Keratinocyte (primary cell): ENCODE results near the gene HELT. TPM values are rescaled to one million over a fixed set of nuclear protein-coding genes. Genes with fewer than 3 reads are reported as not detected.
A peak's percentile ranks its signal among the peaks of the same experiment; 100 is the strongest.

Source experiments
- DNase-seq: peaks from one replicate; pipeline ENCODE4 v3.0.0-alpha.2; 2011; ENCODE audit warnings: low read depth, missing footprints, low spot score
- FAIRE-seq: peaks from 2 replicates; lab custom pipeline; 2011; peaks lifted over from hg19 to GRCh38; lab: Jason Lieb, UNC
- H2AFZ ChIP-seq: 2 replicates; pipeline ENCODE4 v1.6.0; 2012; ENCODE audit warnings: low read length, control low read depth, inconsistent platforms; ENCODE audit not compliant: control insufficient read depth
- H3K27ac ChIP-seq: 2 replicates; pipeline ENCODE4 v1.5.1; 2011; ENCODE audit warnings: low read length; ENCODE audit not compliant: control insufficient read depth, insufficient read depth
- H3K27me3 ChIP-seq: 3 replicates; pipeline ENCODE4 v1.6.0; 2011; ENCODE audit warnings: low read length; ENCODE audit not compliant: control insufficient read depth, insufficient read depth; ENCODE audit errors: extremely low read depth
- H3K36me3 ChIP-seq, 2 experiments: 2 replicates in 1 of 2; 3 replicates in 1 of 2; pipeline ENCODE4 v1.5.1; 2011; ENCODE audit warnings: low read length in 2 of 2, mild to moderate bottlenecking in 1 of 2; ENCODE audit not compliant: control insufficient read depth in 2 of 2, insufficient read depth in 2 of 2; ENCODE audit errors: extremely low read depth in 1 of 2
- H3K4me1 ChIP-seq: 3 replicates; pipeline ENCODE4 v1.5.1; 2011; ENCODE audit warnings: low read length; ENCODE audit not compliant: control insufficient read depth, insufficient read depth; ENCODE audit errors: extremely low read depth
- H3K4me2 ChIP-seq: 3 replicates; pipeline ENCODE4 v1.6.0; 2011; ENCODE audit warnings: low read depth, low read length; ENCODE audit not compliant: control insufficient read depth, insufficient read depth; ENCODE audit errors: extremely low read depth
- H3K4me3 ChIP-seq, 3 experiments: fragments of 200-600 bp in 1 of 3; sonication (generic) in 1 of 3; 2 replicates in 2 of 3; 3 replicates in 1 of 3; pipeline ENCODE4 v1.5.1; 2011 to 2016; ENCODE audit warnings: low read length in 3 of 3, mild to moderate bottlenecking in 3 of 3, control low read depth in 2 of 3, inconsistent platforms in 1 of 3, low read depth in 1 of 3, mixed read lengths in 1 of 3, mixed run types in 1 of 3, moderate library complexity in 1 of 3; ENCODE audit not compliant: control insufficient read depth in 2 of 3, insufficient read depth in 2 of 3; ENCODE audit errors: extremely low read depth in 1 of 3
- H3K79me2 ChIP-seq: 2 replicates; pipeline ENCODE4 v1.6.0; 2012; ENCODE audit warnings: low read length; ENCODE audit not compliant: control insufficient read depth, insufficient read depth
- H3K9ac ChIP-seq: 3 replicates; pipeline ENCODE4 v1.6.0; 2011; ENCODE audit warnings: low read length; ENCODE audit not compliant: control insufficient read depth, insufficient read depth; ENCODE audit errors: extremely low read depth
- H3K9me1 ChIP-seq: 3 replicates; pipeline ENCODE4 v1.6.0; 2011; ENCODE audit warnings: low read length; ENCODE audit not compliant: control insufficient read depth, insufficient read depth; ENCODE audit errors: extremely low read depth
- H3K9me3 ChIP-seq: 2 replicates; pipeline ENCODE4 v1.5.1; 2012; ENCODE audit warnings: low read depth, low read length; ENCODE audit not compliant: control insufficient read depth
- H4K20me1 ChIP-seq: 3 replicates; pipeline ENCODE4 v1.6.0; 2011; ENCODE audit warnings: low read length; ENCODE audit not compliant: control insufficient read depth, insufficient read depth; ENCODE audit errors: extremely low read depth
- EZH2 ChIP-seq: IDR thresholded peaks from one replicate; pipeline ENCODE4 v1.6.1; 2012; ENCODE audit warnings: inconsistent platforms, mild to moderate bottlenecking, low read length, moderate library complexity
- dilution Hi-C: fragments of 300-500 bp; cut with MboI; formaldehyde crosslinking; loops from one replicate; pipeline ENCODE4 v1.7.0; 2020; ENCODE audit warnings: low sequenced_read_pairs; ENCODE audit not compliant: extremely low pct_ligation_motif_present
- polyA plus RNA-seq, 5 experiments: library from polyadenylated mRNA; depleted of rRNA in 3 of 5; stranded (reverse) in 3 of 5; stranded (forward) in 1 of 5; unstranded in 1 of 5; fragments of >200 nt; gene quantifications; 1 replicate in 1 of 5; 2 replicates in 3 of 5; 3 replicates in 1 of 5; pipeline versions ENCODE4 v1.2.1 to v1.2.3, GENCODE V29; 2011 to 2012; ENCODE audit warnings: missing spikeins in 2 of 5, low read depth in 1 of 5, low replicate concordance in 1 of 5
- TF ChIP-seq, protein P1 (sequence below), 3 experiments: IDR thresholded peaks in 1 of 3; conservative IDR thresholded peaks in 1 of 3; optimal IDR thresholded peaks in 1 of 3; 2 replicates in 2 of 3; 3 replicates in 1 of 3; pipeline versions ENCODE3 to v1.5.1; 2011; ENCODE audit warnings: low read length in 3 of 3, mild to moderate bottlenecking in 3 of 3, moderate library complexity in 2 of 3, control low read depth in 1 of 3, inconsistent platforms in 1 of 3; ENCODE audit not compliant: insufficient read depth in 2 of 3; ENCODE audit errors: extremely low read depth in 1 of 3

HELT gene
- polyA plus RNA-seq, 1 donor (not counting 4 experiments of a cell fraction or from before 2014, with no cell fraction given) = not detected

DNA sequence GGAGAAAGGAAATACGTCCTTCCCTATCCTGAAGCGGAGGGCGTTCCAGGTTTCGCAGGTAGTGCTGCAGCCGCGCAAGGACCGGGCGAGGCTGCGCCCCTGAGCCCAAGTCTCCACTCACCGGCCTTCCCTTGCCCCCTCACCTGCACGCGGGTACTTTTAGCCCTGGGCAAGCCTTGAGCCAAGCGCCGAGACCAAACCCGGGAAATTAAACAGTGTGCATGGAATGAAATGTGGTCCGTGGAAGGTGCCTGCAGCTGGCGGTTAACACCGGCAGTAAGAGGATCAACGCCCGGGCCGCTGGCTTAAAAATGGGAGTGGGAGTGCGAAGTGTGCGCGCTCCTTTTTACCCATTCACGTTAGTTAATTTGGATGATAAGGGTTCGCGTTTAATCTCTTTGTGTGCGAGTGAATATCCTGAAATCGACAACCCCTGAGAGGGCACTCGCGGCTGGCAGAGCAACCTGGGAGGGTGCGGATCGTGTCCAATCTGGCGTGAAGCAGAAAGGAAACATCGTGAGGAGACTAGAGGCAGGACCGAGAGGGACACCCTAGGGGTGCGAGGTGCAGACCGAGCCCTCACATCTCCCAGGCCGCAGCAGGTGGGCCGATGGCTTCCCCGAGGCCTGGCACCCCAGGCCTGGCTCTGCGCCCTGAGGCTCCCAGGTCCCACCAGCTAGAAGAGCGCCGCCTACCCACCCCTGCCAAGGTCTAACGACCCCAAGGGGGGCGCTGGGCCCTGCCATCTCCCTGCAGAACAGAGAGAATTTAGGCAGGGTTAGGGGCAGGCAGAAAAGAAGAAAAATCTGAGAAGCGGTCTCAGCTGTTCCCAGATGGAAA, 2.0 kb upstream of the HELT start:
- no peak overlapping the region for H2AFZ ChIP-seq
- H3K4me2 ChIP-seq = no peak overlapping the region
- peaks cover 77% of the 10 kb centered on the region for H3K27me3 ChIP-seq
- no peaks in the 10 kb centered on the region for H3K36me3 ChIP-seq
- no peaks in the 10 kb centered on the region for H3K9me3 ChIP-seq
- no peaks in the 10 kb centered on the region for H3K4me1 ChIP-seq
- H3K79me2 ChIP-seq = no peaks in the 10 kb centered on the region
- no peak overlapping the region for H3K27ac ChIP-seq
- FAIRE-seq (no peak), DNase-seq (no peak)
- TF ChIP-seq, protein P1, sequence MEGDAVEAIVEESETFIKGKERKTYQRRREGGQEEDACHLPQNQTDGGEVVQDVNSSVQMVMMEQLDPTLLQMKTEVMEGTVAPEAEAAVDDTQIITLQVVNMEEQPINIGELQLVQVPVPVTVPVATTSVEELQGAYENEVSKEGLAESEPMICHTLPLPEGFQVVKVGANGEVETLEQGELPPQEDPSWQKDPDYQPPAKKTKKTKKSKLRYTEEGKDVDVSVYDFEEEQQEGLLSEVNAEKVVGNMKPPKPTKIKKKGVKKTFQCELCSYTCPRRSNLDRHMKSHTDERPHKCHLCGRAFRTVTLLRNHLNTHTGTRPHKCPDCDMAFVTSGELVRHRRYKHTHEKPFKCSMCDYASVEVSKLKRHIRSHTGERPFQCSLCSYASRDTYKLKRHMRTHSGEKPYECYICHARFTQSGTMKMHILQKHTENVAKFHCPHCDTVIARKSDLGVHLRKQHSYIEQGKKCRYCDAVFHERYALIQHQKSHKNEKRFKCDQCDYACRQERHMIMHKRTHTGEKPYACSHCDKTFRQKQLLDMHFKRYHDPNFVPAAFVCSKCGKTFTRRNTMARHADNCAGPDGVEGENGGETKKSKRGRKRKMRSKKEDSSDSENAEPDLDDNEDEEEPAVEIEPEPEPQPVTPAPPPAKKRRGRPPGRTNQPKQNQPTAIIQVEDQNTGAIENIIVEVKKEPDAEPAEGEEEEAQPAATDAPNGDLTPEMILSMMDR (optimal IDR thresholded peaks at IDR 0.05 in 1 of 3, IDR thresholded peaks at IDR 0.05 in 1 of 3, conservative IDR thresholded peaks at IDR 0.05 in 1 of 3; ENCODE audit: extremely low read depth in 1 of 3, insufficient read depth in 2 of 3, low read length in 3 of 3) = no peak
- peak; percentile 71 for TF ChIP-seq EZH2
- dilution Hi-C loops = no loop called here
- H3K4me3 ChIP-seq = no peak overlapping the region
- H3K9ac ChIP-seq = no peak overlapping the region
- no peaks in the 10 kb centered on the region for H3K9me1 ChIP-seq
- peaks cover 2% of the 10 kb centered on the region for H4K20me1 ChIP-seq

DNA sequence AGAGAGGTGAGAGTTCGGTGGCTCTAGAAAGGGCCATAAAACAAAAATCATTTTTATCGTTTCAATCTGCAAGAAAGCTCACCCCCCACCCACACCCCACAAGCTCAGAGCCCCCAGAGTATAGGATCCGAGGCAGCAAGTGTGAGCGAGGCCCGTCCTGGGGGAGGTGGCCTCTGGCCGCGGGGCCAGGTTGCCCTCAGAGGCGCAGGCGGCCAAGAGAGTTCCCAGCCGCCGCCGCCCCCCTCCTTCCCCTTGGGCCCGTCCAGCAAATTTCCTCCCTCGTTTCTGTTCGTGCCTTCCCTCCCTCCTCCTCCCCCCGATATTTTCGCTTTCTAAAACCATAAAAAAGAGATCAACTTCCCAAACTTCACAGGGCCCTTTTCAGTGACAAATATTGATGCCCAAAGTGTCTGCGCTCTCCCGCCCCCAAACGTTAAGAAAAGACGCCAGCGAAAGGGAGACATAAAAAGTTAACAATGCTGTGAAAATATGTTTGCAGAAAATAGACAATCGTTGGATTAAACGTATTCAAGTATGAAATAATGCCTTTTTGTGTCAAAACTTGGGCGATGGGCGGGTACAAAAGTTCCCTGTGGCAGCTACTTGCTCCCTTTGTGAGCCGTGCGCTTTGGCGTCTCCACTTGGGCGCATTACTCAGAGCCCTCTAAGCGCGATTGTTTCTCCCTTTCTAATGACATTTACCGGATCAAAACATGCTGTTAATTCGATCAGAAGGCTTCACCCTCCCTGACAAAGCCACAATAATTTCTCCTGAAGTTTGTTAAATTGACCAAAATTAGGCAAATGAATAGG, 1.1 kb upstream of the HELT start:
- Histone ChIP-seq H3K79me2 (no peaks in the 10 kb centered on the region), H3K4me1 (no peaks in the 10 kb centered on the region), H3K36me3 (no peaks in the 10 kb centered on the region), H3K9me3 (no peaks in the 10 kb centered on the region), H3K9me1 (no peaks in the 10 kb centered on the region), H2AFZ (no peak overlapping the region), H3K4me2 (no peak overlapping the region), H3K27me3 (peaks cover 83% of the 10 kb centered on the region), H3K9ac (no peak overlapping the region), H3K27ac (no peak overlapping the region), H3K4me3 (no peak overlapping the region), H4K20me1 (peaks cover 2% of the 10 kb centered on the region)
- TF ChIP-seq, protein P1 (optimal IDR thresholded peaks at IDR 0.05 in 1 of 3, IDR thresholded peaks at IDR 0.05 in 1 of 3, conservative IDR thresholded peaks at IDR 0.05 in 1 of 3; ENCODE audit: extremely low read depth in 1 of 3, insufficient read depth in 2 of 3, low read length in 3 of 3) = no peak
- DNase-seq (no peak), FAIRE-seq (no peak)
- dilution Hi-C loops = no loop called here
